Karpas-422 (cell line): Measurements from ENCODE around the gene DCP1A. TPM values are rescaled to one million over a fixed set of nuclear protein-coding genes. Genes with fewer than 3 reads are reported as not detected.

ENCODE experiments used
- DNase-seq: peaks from one replicate; pipeline ENCODE4 v3.0.0-alpha.2; 2015
- H2AFZ ChIP-seq: fragments of 200-600 bp; sonication (generic); 2 replicates; pipeline ENCODE4 v1.6.1; 2014; ENCODE audit warnings: antibody characterized with exemption, low read length, mixed read lengths
- H3K27ac ChIP-seq: fragments of 200-600 bp; sonication (generic); 2 replicates; pipeline ENCODE4 v1.5.1; 2014; ENCODE audit warnings: mild to moderate bottlenecking, low read length, moderate library complexity
- H3K27me3 ChIP-seq: fragments of 200-600 bp; sonication (generic); 2 replicates; pipeline ENCODE4 v1.6.1; 2014; ENCODE audit warnings: low read length, mixed read lengths
- H3K36me3 ChIP-seq: fragments of 200-600 bp; sonication (generic); 2 replicates; pipeline ENCODE4 v1.6.1; 2014; ENCODE audit warnings: low read length, mixed read lengths; ENCODE audit not compliant: insufficient read depth
- H3K4me1 ChIP-seq: fragments of 200-600 bp; sonication (generic); 2 replicates; pipeline ENCODE4 v1.6.1; 2014; ENCODE audit warnings: mild to moderate bottlenecking, low read length, mixed read lengths
- H3K4me2 ChIP-seq: fragments of 200-600 bp; sonication (generic); 2 replicates; pipeline ENCODE4 v1.6.1; 2014; ENCODE audit warnings: low read length, low read depth, mild to moderate bottlenecking; ENCODE audit not compliant: poor library complexity, severe bottlenecking
- H3K4me3 ChIP-seq: fragments of 200-600 bp; sonication (generic); 2 replicates; pipeline ENCODE4 v1.5.1; 2014; ENCODE audit warnings: mild to moderate bottlenecking, antibody characterized with exemption, low read length, mixed read lengths
- H3K79me2 ChIP-seq: fragments of 200-600 bp; sonication (generic); 2 replicates; pipeline ENCODE4 v1.6.1; 2014; ENCODE audit warnings: mild to moderate bottlenecking, low read length, mixed read lengths
- H3K9ac ChIP-seq: fragments of 200-600 bp; sonication (generic); 2 replicates; pipeline ENCODE4 v1.6.0; 2014; ENCODE audit warnings: low read length
- H3K9me2 ChIP-seq: fragments of 200-600 bp; sonication (generic), shearing (Covaris generic); replicated peaks from 2 replicates; pipeline ENCODE4 v1.6.0; 2014; ENCODE audit warnings: mild to moderate bottlenecking, low read length, moderate library complexity; ENCODE audit not compliant: insufficient read depth
- H3K9me3 ChIP-seq: fragments of 300-700, 200-600 bp; sonication (generic); 2 replicates; pipeline ENCODE4 v1.6.1; 2014; ENCODE audit warnings: low read length, mixed read lengths
- H4K20me1 ChIP-seq: fragments of 200-600 bp; sonication (generic); 2 replicates; pipeline ENCODE4 v1.6.1; 2014; ENCODE audit warnings: mild to moderate bottlenecking, antibody characterized with exemption, low read length, low read depth; ENCODE audit not compliant: insufficient read depth
- total RNA-seq: library from RNA; depleted of rRNA; stranded (reverse); fragments of >200 nt; shearing (Covaris generic); gene quantifications from 2 replicates; pipeline ENCODE4 v1.2.3, GENCODE V29; 2014; ENCODE audit warnings: low replicate concordance; rRNA removed

Gene DCP1A
- 16.6 and 29.8 TPM in 2 replicates for total RNA-seq

GRCh38 chr3:53347261-53348064 lies at the start of gene DCP1A:
Gene DCP1A, minus strand, starts transcription at chr3:53347543. Its CDS starts 26 bp downstream, at chr3:53347517.
- peak; percentile 98 for DNase-seq
- Histone ChIP-seq H3K27ac (peak within 1 kb of the TSS; percentile 39; the same call in 1 of the 2 replicates), H3K27me3 (no peaks in the 10 kb centered on the region), H4K20me1 (no peaks in the 10 kb centered on the region), H3K4me1 (peaks cover 26% of the 10 kb centered on the region), H3K9me3 (no peaks in the 10 kb centered on the region), H3K36me3 (peaks cover 16% of the 10 kb centered on the region; the same call in 1 of the 2 replicates), H3K9me2 (no peaks in the 10 kb centered on the region), H3K79me2 (peaks cover 45% of the 10 kb centered on the region), H2AFZ (peak within 1 kb of the TSS; percentile 97), H3K4me3 (peak within 1 kb of the TSS; percentile 99), H3K4me2 (peak within 1 kb of the TSS; percentile 96), H3K9ac (peak within 1 kb of the TSS; percentile 95)

GRCh38 chr3:53384465-53385423 lies 37.4 kb upstream of the DCP1A start:
- H3K4me1 ChIP-seq = no peaks in the 10 kb centered on the region
- no peak overlapping the region for H3K4me2 ChIP-seq
- no peak overlapping the region for H3K4me3 ChIP-seq
- H3K79me2 ChIP-seq = no peaks in the 10 kb centered on the region
- H3K9ac ChIP-seq = no peak overlapping the region
- no peaks in the 10 kb centered on the region for H3K27me3 ChIP-seq
- no peak for DNase-seq
- H4K20me1 ChIP-seq = no peaks in the 10 kb centered on the region
- no peaks in the 10 kb centered on the region for H3K36me3 ChIP-seq
- H2AFZ ChIP-seq = no peak overlapping the region
- H3K9me3 ChIP-seq = no peaks in the 10 kb centered on the region
- no peak overlapping the region for H3K27ac ChIP-seq
- H3K9me2 ChIP-seq = no peaks in the 10 kb centered on the region

GRCh38 chr3:53382106-53382505 lies 34.8 kb upstream of the DCP1A start:
- H3K4me2 ChIP-seq = no peak overlapping the region
- no peak overlapping the region for H3K27ac ChIP-seq
- H3K27me3 ChIP-seq = no peaks in the 10 kb centered on the region
- H3K4me1 ChIP-seq = no peaks in the 10 kb centered on the region
- no peak overlapping the region for H3K4me3 ChIP-seq
- no peaks in the 10 kb centered on the region for H3K9me3 ChIP-seq
- H3K36me3 ChIP-seq = no peaks in the 10 kb centered on the region
- DNase-seq = no peak
- H2AFZ ChIP-seq = no peak overlapping the region
- H3K79me2 ChIP-seq = no peaks in the 10 kb centered on the region
- H4K20me1 ChIP-seq = no peaks in the 10 kb centered on the region
- no peak overlapping the region for H3K9ac ChIP-seq
- H3K9me2 ChIP-seq = no peaks in the 10 kb centered on the region

GRCh38 chr3:53380306-53380705 lies 33.0 kb upstream of the DCP1A start:
- no peak overlapping the region for H3K27ac ChIP-seq
- no peaks in the 10 kb centered on the region for H3K4me1 ChIP-seq
- no peaks in the 10 kb centered on the region for H3K9me2 ChIP-seq
- H4K20me1 ChIP-seq = no peaks in the 10 kb centered on the region
- H3K27me3 ChIP-seq = no peaks in the 10 kb centered on the region
- no peaks in the 10 kb centered on the region for H3K9me3 ChIP-seq
- H3K9ac ChIP-seq = no peak overlapping the region
- no peak overlapping the region for H3K4me2 ChIP-seq
- no peaks in the 10 kb centered on the region for H3K36me3 ChIP-seq
- no peaks in the 10 kb centered on the region for H3K79me2 ChIP-seq
- no peak for DNase-seq
- no peak overlapping the region for H2AFZ ChIP-seq
- H3K4me3 ChIP-seq = no peak overlapping the region

- H3K79me2 ChIP-seq = no peaks in the 10 kb centered on the region
- H3K27ac ChIP-seq = no peak overlapping the region
- no peaks in the 10 kb centered on the region for H4K20me1 ChIP-seq
- no peak for DNase-seq
- H2AFZ ChIP-seq = no peak overlapping the region
- H3K9me3 ChIP-seq = no peaks in the 10 kb centered on the region
- H3K27me3 ChIP-seq = no peaks in the 10 kb centered on the region
- no peak overlapping the region for H3K9ac ChIP-seq
- no peak overlapping the region for H3K4me2 ChIP-seq
- H3K4me3 ChIP-seq = no peak overlapping the region
- H3K36me3 ChIP-seq = no peaks in the 10 kb centered on the region
- H3K9me2 ChIP-seq = no peaks in the 10 kb centered on the region
- H3K4me1 ChIP-seq = no peaks in the 10 kb centered on the region
Observed at GRCh38 chr3:53379898-53380297, 32.6 kb upstream of the DCP1A start.

- no peaks in the 10 kb centered on the region for H3K27me3 ChIP-seq
- no peak overlapping the region for H3K4me3 ChIP-seq
- H3K4me2 ChIP-seq = no peak overlapping the region
- no peaks in the 10 kb centered on the region for H3K36me3 ChIP-seq
- no peaks in the 10 kb centered on the region for H3K79me2 ChIP-seq
- no peaks in the 10 kb centered on the region for H3K9me3 ChIP-seq
- no peak overlapping the region for H2AFZ ChIP-seq
- no peak for DNase-seq
- H4K20me1 ChIP-seq = no peaks in the 10 kb centered on the region
- no peaks in the 10 kb centered on the region for H3K4me1 ChIP-seq
- no peak overlapping the region for H3K9ac ChIP-seq
- no peak overlapping the region for H3K27ac ChIP-seq
- no peaks in the 10 kb centered on the region for H3K9me2 ChIP-seq
Observed at GRCh38 chr3:53377794-53378193, 30.5 kb upstream of the DCP1A start.

- H3K27ac ChIP-seq = no peak overlapping the region
- H3K9me2 ChIP-seq = no peaks in the 10 kb centered on the region
- H3K4me1 ChIP-seq = no peaks in the 10 kb centered on the region
- DNase-seq = no peak
- no peak overlapping the region for H2AFZ ChIP-seq
- no peaks in the 10 kb centered on the region for H3K9me3 ChIP-seq
- no peak overlapping the region for H3K4me2 ChIP-seq
- H4K20me1 ChIP-seq = no peaks in the 10 kb centered on the region
- no peaks in the 10 kb centered on the region for H3K36me3 ChIP-seq
- H3K79me2 ChIP-seq = no peaks in the 10 kb centered on the region
- H3K27me3 ChIP-seq = no peaks in the 10 kb centered on the region
- H3K4me3 ChIP-seq = no peak overlapping the region
- no peak overlapping the region for H3K9ac ChIP-seq
Observed at GRCh38 chr3:53376679-53377078, 29.3 kb upstream of the DCP1A start.

GRCh38 chr3:53375019-53375418 lies 27.7 kb upstream of the DCP1A start:
- Histone ChIP-seq H3K27ac (no peak overlapping the region), H3K9me3 (no peaks in the 10 kb centered on the region), H3K36me3 (no peaks in the 10 kb centered on the region), H3K4me2 (no peak overlapping the region), H3K27me3 (no peaks in the 10 kb centered on the region), H3K9ac (no peak overlapping the region), H3K79me2 (no peaks in the 10 kb centered on the region), H3K4me1 (no peaks in the 10 kb centered on the region), H3K9me2 (no peaks in the 10 kb centered on the region), H4K20me1 (no peaks in the 10 kb centered on the region), H2AFZ (no peak overlapping the region), H3K4me3 (no peak overlapping the region)
- peak; percentile 81 for DNase-seq
